Osteocyte (in vitro differentiated cells): ENCODE data around the gene KIF16B. TPM values are rescaled to one million over a fixed set of nuclear protein-coding genes. Genes with fewer than 3 reads are reported as not detected.

ENCODE experiments used
- DNase-seq: peaks from one replicate; pipeline ENCODE4 v3.0.0; 2021; ENCODE audit warnings: mixed read lengths; ENCODE audit not compliant: unreplicated experiment; ENCODE audit errors: extremely low spot score
- H3K27ac Mint-ChIP-seq: one replicate; pipeline ENCODE4 v1.8.0; 2021; ENCODE audit warnings: mild to moderate bottlenecking, mixed read lengths; ENCODE audit not compliant: unreplicated experiment
- H3K27me3 Mint-ChIP-seq: one replicate; pipeline ENCODE4 v1.8.0; 2021; ENCODE audit warnings: mixed read lengths; ENCODE audit not compliant: unreplicated experiment
- H3K36me3 Mint-ChIP-seq: one replicate; pipeline ENCODE4 v1.8.0; 2021; ENCODE audit warnings: mixed read lengths; ENCODE audit not compliant: unreplicated experiment
- H3K4me1 Mint-ChIP-seq: one replicate; pipeline ENCODE4 v1.8.0; 2021; ENCODE audit warnings: mixed read lengths; ENCODE audit not compliant: unreplicated experiment
- H3K4me3 Mint-ChIP-seq: one replicate; pipeline ENCODE4 v1.8.0; 2021; ENCODE audit warnings: mild to moderate bottlenecking, moderate library complexity, mixed read lengths; ENCODE audit not compliant: unreplicated experiment
- H3K9me3 Mint-ChIP-seq: one replicate; pipeline ENCODE4 v1.8.0; 2021; ENCODE audit warnings: mixed read lengths; ENCODE audit not compliant: unreplicated experiment
- long read RNA-seq: library from polyadenylated mRNA; unstranded; transcript quantifications from one replicate; pipeline ENCODE4 v2.0.0, GENCODE V29; 2021
- total RNA-seq: library from RNA; stranded (reverse); gene quantifications from 2 replicates; pipeline ENCODE4 v1.2.1, GENCODE V29; 2021
- TF ChIP-seq, protein P1 (sequence below): fragments of 200-600 bp; sonication (generic); IDR thresholded peaks from 2 replicates; pipeline ENCODE4 v1.5.0; 2021; ENCODE audit warnings: antibody characterized with exemption, mild to moderate bottlenecking, moderate library complexity

KIF16B gene, protein sequence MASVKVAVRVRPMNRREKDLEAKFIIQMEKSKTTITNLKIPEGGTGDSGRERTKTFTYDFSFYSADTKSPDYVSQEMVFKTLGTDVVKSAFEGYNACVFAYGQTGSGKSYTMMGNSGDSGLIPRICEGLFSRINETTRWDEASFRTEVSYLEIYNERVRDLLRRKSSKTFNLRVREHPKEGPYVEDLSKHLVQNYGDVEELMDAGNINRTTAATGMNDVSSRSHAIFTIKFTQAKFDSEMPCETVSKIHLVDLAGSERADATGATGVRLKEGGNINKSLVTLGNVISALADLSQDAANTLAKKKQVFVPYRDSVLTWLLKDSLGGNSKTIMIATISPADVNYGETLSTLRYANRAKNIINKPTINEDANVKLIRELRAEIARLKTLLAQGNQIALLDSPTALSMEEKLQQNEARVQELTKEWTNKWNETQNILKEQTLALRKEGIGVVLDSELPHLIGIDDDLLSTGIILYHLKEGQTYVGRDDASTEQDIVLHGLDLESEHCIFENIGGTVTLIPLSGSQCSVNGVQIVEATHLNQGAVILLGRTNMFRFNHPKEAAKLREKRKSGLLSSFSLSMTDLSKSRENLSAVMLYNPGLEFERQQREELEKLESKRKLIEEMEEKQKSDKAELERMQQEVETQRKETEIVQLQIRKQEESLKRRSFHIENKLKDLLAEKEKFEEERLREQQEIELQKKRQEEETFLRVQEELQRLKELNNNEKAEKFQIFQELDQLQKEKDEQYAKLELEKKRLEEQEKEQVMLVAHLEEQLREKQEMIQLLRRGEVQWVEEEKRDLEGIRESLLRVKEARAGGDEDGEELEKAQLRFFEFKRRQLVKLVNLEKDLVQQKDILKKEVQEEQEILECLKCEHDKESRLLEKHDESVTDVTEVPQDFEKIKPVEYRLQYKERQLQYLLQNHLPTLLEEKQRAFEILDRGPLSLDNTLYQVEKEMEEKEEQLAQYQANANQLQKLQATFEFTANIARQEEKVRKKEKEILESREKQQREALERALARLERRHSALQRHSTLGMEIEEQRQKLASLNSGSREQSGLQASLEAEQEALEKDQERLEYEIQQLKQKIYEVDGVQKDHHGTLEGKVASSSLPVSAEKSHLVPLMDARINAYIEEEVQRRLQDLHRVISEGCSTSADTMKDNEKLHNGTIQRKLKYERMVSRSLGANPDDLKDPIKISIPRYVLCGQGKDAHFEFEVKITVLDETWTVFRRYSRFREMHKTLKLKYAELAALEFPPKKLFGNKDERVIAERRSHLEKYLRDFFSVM (N-terminal part only)
- 8.8 and 10.2 TPM in 2 replicates for total RNA-seq
- long read RNA-seq, partial matches to known transcripts, result 56 of 66 reads
- long read RNA-seq, other reads (novel, unspliced or antisense), result 10 of 66 reads

DNA sequence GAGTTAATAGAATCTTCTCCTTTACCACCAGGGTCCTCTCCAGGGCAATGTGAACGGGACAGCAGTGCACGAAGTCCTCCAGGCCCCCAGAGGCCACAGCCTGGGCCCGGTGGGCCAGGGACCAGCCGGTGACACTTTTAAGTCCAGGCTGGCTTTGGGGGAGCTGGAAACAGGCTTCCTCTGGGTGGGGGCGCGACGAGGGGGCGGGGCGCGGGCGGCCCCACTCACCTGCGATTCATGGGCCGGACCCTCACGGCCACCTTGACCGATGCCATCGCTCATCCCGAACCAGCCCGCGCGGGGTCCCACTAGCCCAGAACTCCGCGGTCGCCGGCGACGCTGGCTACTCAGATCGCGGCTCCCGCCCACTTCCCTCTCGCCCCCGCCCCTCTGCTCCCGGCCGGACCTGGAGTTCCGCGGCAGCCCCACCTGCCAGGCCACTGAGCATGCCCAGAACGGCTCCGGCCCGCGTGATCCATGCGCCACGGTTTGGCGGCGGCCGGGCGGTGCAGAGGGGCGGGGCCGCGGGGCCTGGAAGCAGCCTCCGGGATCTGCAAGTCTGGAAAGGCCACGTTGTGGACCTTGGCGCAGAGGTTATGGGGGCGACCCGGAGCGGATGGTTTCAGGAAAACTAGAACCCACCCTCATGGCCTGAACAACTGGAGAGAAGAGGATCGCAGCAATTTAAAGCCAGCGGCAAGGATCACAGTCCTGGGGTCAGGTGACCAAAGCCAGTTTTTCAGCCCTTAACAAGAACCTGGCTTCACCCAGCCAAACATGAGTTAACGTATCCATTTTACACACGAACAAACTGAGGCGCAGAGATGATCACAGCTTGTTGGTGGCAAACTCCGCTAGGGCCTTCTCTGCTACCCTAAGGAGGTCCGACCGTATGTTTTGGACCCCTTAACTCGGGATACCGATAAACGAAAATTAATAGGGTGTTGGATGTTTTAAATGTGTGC, at the start of gene KIF16B:
Gene KIF16B (minus strand): TSS at position 448 of the 965 bp plus-strand sequence. CDS start 173 bp downstream, at position 275.
- Mint-ChIP-seq H3K27ac (peak within 1 kb of the TSS; percentile 88), H3K27me3 (no peaks in the 10 kb centered on the region), H3K4me1 (peaks cover 37% of the 10 kb centered on the region), H3K9me3 (no peaks in the 10 kb centered on the region), H3K4me3 (peak within 1 kb of the TSS; percentile 91), H3K36me3 (no peaks in the 10 kb centered on the region)
- peak; percentile 97 for DNase-seq
- TF ChIP-seq, protein P1, sequence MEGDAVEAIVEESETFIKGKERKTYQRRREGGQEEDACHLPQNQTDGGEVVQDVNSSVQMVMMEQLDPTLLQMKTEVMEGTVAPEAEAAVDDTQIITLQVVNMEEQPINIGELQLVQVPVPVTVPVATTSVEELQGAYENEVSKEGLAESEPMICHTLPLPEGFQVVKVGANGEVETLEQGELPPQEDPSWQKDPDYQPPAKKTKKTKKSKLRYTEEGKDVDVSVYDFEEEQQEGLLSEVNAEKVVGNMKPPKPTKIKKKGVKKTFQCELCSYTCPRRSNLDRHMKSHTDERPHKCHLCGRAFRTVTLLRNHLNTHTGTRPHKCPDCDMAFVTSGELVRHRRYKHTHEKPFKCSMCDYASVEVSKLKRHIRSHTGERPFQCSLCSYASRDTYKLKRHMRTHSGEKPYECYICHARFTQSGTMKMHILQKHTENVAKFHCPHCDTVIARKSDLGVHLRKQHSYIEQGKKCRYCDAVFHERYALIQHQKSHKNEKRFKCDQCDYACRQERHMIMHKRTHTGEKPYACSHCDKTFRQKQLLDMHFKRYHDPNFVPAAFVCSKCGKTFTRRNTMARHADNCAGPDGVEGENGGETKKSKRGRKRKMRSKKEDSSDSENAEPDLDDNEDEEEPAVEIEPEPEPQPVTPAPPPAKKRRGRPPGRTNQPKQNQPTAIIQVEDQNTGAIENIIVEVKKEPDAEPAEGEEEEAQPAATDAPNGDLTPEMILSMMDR, result no peak

DNA sequence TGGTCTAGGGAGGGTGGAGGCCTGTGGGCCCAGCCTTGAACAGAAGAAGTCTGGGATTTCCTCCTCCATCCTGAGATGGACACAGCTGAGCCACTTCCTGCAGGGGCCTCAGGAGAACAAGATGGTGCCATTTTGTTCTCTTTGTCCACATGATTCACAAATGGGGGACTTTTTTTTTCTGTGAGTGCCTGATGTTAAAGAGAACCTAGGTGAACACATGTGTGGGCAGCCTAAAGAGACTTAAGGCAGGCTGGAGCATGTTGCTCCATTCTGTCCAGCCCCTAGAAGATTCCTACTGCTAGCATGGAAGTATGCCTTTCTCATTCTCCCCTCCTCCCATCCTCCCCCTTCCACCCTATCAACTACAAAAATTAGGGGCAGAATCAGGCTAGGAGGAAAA, 49.3 kb upstream of the KIF16B start:
- DNase-seq, result no peak
- no peak overlapping the region for H3K27ac Mint-ChIP-seq
- H3K4me3 Mint-ChIP-seq, result no peak overlapping the region
- TF ChIP-seq, protein P1, result no peak
- peaks cover 7% of the 10 kb centered on the region for H3K9me3 Mint-ChIP-seq
- H3K27me3 Mint-ChIP-seq, result no peaks in the 10 kb centered on the region
- no peaks in the 10 kb centered on the region for H3K36me3 Mint-ChIP-seq
- no peaks in the 10 kb centered on the region for H3K4me1 Mint-ChIP-seq

DNA sequence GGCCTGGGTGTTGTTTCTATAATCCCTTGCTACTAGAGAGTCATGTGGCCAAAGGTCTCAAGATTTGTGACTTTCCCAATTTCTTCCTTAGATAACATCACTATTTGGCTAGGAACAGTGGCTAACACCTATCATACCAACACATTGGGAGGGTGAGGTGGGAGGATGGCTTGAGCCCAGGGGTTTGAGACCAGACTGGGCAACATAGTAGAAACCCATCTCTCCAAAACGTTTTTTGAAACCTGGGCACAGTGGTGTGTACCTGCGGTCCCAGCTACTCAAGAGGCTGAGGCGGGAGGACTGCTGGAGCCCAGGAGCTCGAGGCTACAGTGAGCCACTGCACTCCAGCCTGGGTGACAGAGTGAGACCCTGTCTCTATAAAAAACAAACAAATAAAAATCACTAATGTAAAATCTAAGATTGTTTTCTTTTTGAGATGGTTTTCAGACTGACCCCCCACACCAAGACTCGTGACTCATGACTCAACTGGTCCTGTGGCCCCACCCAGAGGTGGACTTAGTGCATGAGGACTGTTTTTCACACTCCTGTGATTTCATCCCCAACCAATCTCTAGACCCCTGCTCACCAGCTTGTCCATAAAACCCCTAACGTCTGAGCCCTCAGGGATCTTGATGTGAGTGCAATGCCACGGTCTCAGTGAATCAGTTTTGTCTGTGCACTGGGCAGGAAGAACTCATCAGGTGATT, 48.3 kb upstream of the KIF16B start:
- H3K27me3 Mint-ChIP-seq, result no peaks in the 10 kb centered on the region
- no peak for DNase-seq

More for the DNA sequence above, 48.3 kb upstream of the KIF16B start:
- Mint-ChIP-seq H3K36me3 (no peaks in the 10 kb centered on the region), H3K4me1 (no peaks in the 10 kb centered on the region), H3K9me3 (peaks cover 7% of the 10 kb centered on the region), H3K4me3 (no peak overlapping the region), H3K27ac (no peak overlapping the region)
- TF ChIP-seq, protein P1, result no peak
